HCT116 (cell line): ENCODE data around the gene JOSD1. TPM values are rescaled to one million over a fixed set of nuclear protein-coding genes. Genes with fewer than 3 reads are reported as not detected.

Experiments
- CBX3 ChIP-seq: IDR thresholded peaks from 2 replicates; pipeline ENCODE4 v1.6.1; 2012; ENCODE audit warnings: low read depth
- CEBPB ChIP-seq: IDR thresholded peaks from 2 replicates; pipeline ENCODE4 v1.6.1; 2012; ENCODE audit warnings: low read depth
- EZH2 ChIP-seq: fragments of 200-600 bp; sonication (generic); IDR thresholded peaks from 2 replicates; pipeline ENCODE4 v1.6.1; 2017; ENCODE audit warnings: antibody characterized with exemption, mixed run types
- JUND ChIP-seq: IDR thresholded peaks from 2 replicates; pipeline ENCODE4 v1.6.1; 2012
- MAX ChIP-seq: IDR thresholded peaks from 2 replicates; pipeline ENCODE4 v1.6.1; 2012
- POLR2A ChIP-seq: IDR thresholded peaks from 2 replicates; pipeline ENCODE4 v1.7.0; 2011; ENCODE audit warnings: borderline replicate concordance; ENCODE audit not compliant: insufficient read depth, insufficient read length; ENCODE audit errors: extremely low read depth
- RAD21 ChIP-seq: IDR thresholded peaks from 2 replicates; pipeline ENCODE4 v1.6.1; 2012; ENCODE audit warnings: low read depth, mild to moderate bottlenecking
- REST ChIP-seq: IDR thresholded peaks from 2 replicates; pipeline ENCODE4 v1.6.1; 2012; ENCODE audit warnings: low read depth
- SIN3A ChIP-seq: IDR thresholded peaks from 2 replicates; pipeline ENCODE4 v1.6.1; 2012; ENCODE audit warnings: low read depth
- TCF7L2 ChIP-seq: IDR thresholded peaks from 2 replicates; pipeline ENCODE4 v1.7.0; 2011; ENCODE audit warnings: borderline replicate concordance, inconsistent platforms; ENCODE audit not compliant: insufficient read depth, insufficient read length; ENCODE audit errors: extremely low read depth
- ZBTB33 ChIP-seq: IDR thresholded peaks from 2 replicates; pipeline ENCODE4 v1.6.1; 2011; ENCODE audit warnings: mild to moderate bottlenecking, low read length, moderate library complexity; ENCODE audit not compliant: insufficient replicate concordance; ENCODE audit errors: extremely low read depth
- total RNA-seq: library from RNA; stranded (reverse); gene quantifications from one replicate; pipeline ENCODE4 v1.2.1, GENCODE V29; 2021; ENCODE audit not compliant: unreplicated experiment

JOSD1 gene
- total RNA-seq, 1 experiment from 2014 or later: 67.3 TPM

GRCh38 chr22:38727123-38727522, 26.4 kb upstream of the JOSD1 start (continued):
- TF ChIP-seq REST (no peak), MAX (no peak), CBX3 (no peak), SIN3A (no peak), RAD21 (no peak), POLR2A (no peak), JUND (no peak), CEBPB (no peak), EZH2 (no peak), TCF7L2 (no peak), ZBTB33 (no peak)
